CD14-positive monocyte (primary cell): ENCODE measurements around the gene CDK17. TPM values are rescaled to one million over a fixed set of nuclear protein-coding genes. Genes with fewer than 3 reads are reported as not detected.

Source experiments
- DNase-seq, 3 donors: peaks; one replicate each; pipeline ENCODE4 v3.0.0-alpha.2; 2011 to 2022
- H2AFZ ChIP-seq: 2 replicates; pipeline ENCODE4 v1.6.0; 2012; ENCODE audit warnings: mild to moderate bottlenecking, low read depth, low read length, inconsistent platforms; ENCODE audit not compliant: insufficient read depth, poor library complexity, severe bottlenecking
- H3K27ac ChIP-seq, 2 donors: 1 replicate in 1 of 2; 2 replicates in 1 of 2; pipeline ENCODE4 v1.5.1; 2012 to 2013; ENCODE audit warnings: low read length in 2 of 2, control low read depth in 1 of 2, inconsistent platforms in 1 of 2, low read depth in 1 of 2, mild to moderate bottlenecking in 1 of 2
- H3K27me3 ChIP-seq, 2 donors: one replicate each; pipeline versions ENCODE4 v1.6.0 to v1.6.1; 2011 to 2013; ENCODE audit warnings: low read length in 2 of 2; ENCODE audit not compliant: control insufficient read depth in 2 of 2, insufficient read depth in 2 of 2
- H3K36me3 ChIP-seq, 2 donors: replicated peaks in 1 of 2; 1 replicate in 1 of 2; 2 replicates in 1 of 2; pipeline versions ENCODE4 v1.5.1 to v1.6.1; 2012 to 2013; ENCODE audit warnings: low read length in 2 of 2, control low read depth in 1 of 2, inconsistent platforms in 1 of 2, mild to moderate bottlenecking in 1 of 2; ENCODE audit not compliant: insufficient read depth in 2 of 2, control insufficient read depth in 1 of 2
- H3K4me1 ChIP-seq, 2 donors: 1 replicate in 1 of 2; 2 replicates in 1 of 2; pipeline versions ENCODE4 v1.5.1 to v1.6.1; 2012 to 2013; ENCODE audit warnings: low read length in 2 of 2, control low read depth in 1 of 2, inconsistent platforms in 1 of 2, mild to moderate bottlenecking in 1 of 2, moderate library complexity in 1 of 2; ENCODE audit not compliant: insufficient read depth in 2 of 2, control insufficient read depth in 1 of 2
- H3K4me2 ChIP-seq: replicated peaks from 2 replicates; pipeline ENCODE3; 2012; ENCODE audit warnings: low read length, moderate library complexity, mild to moderate bottlenecking; ENCODE audit not compliant: poor library complexity, severe bottlenecking; ENCODE audit errors: extremely low read depth
- H3K4me3 ChIP-seq, 3 experiments: fragments of 200-600 bp in 1 of 3; sonication (generic) in 1 of 3; replicated peaks in 1 of 3; 1 replicate in 2 of 3; 2 replicates in 1 of 3; pipeline ENCODE4 v1.5.1; 2011 to 2013; ENCODE audit warnings: low read length in 3 of 3, mild to moderate bottlenecking in 3 of 3, control low read depth in 2 of 3, low read depth in 2 of 3, inconsistent platforms in 1 of 3, moderate library complexity in 1 of 3
- H3K79me2 ChIP-seq: 2 replicates; pipeline ENCODE4 v1.6.0; 2012; ENCODE audit warnings: mild to moderate bottlenecking, control low read depth, inconsistent platforms, low read length, moderate library complexity; ENCODE audit not compliant: insufficient read depth
- H3K9ac ChIP-seq: 2 replicates; pipeline ENCODE4 v1.6.0; 2017; ENCODE audit warnings: low read length, mild to moderate bottlenecking; ENCODE audit not compliant: insufficient read depth, poor library complexity, severe bottlenecking
- H3K9me3 ChIP-seq, 2 donors: replicated peaks in 1 of 2; 1 replicate in 1 of 2; 2 replicates in 1 of 2; pipeline versions ENCODE4 v1.5.1 to v1.6.1; 2012 to 2013; ENCODE audit warnings: low read length in 2 of 2, control low read depth in 1 of 2; ENCODE audit not compliant: control insufficient read depth in 1 of 2, insufficient read depth in 1 of 2
- H4K20me1 ChIP-seq: 2 replicates; pipeline ENCODE4 v1.6.0; 2012; ENCODE audit warnings: mild to moderate bottlenecking, low read length, control low read depth, moderate library complexity; ENCODE audit not compliant: insufficient read depth
- H3K27ac Mint-ChIP-seq, 7 donors: one replicate each; pipeline ENCODE4 v1.8.0; 2020; ENCODE audit warnings: mild to moderate bottlenecking in 7 of 7, mixed read lengths in 7 of 7, moderate library complexity in 6 of 7, inconsistent platforms in 2 of 7
- H3K27me3 Mint-ChIP-seq, 3 donors: one replicate each; pipeline ENCODE4 v1.8.0; 2021 to 2022; ENCODE audit warnings: low read depth in 3 of 3, mild to moderate bottlenecking in 3 of 3, mixed read lengths in 3 of 3, moderate library complexity in 3 of 3, inconsistent platforms in 1 of 3
- H3K36me3 Mint-ChIP-seq, 2 donors: one replicate each; pipeline ENCODE4 v1.8.0; 2020; ENCODE audit warnings: mixed read lengths in 2 of 2, inconsistent platforms in 1 of 2, mild to moderate bottlenecking in 1 of 2
- H3K4me1 Mint-ChIP-seq: one replicate; pipeline ENCODE4 v1.8.0; 2020; ENCODE audit warnings: mild to moderate bottlenecking, mixed read lengths
- H3K4me3 Mint-ChIP-seq, 2 donors: one replicate each; pipeline ENCODE4 v1.8.0; 2020; ENCODE audit warnings: mild to moderate bottlenecking in 2 of 2, mixed read lengths in 2 of 2, moderate library complexity in 1 of 2
- H3K9me3 Mint-ChIP-seq, 7 donors: one replicate each; pipeline ENCODE4 v1.8.0; 2020 to 2022; ENCODE audit warnings: mixed read lengths in 7 of 7, mild to moderate bottlenecking in 6 of 7, moderate library complexity in 6 of 7, inconsistent platforms in 2 of 7
- CTCF ChIP-seq: fragments of 200-600 bp; IDR thresholded peaks from one replicate; pipeline ENCODE4 v1.8.0; 2022; ENCODE audit warnings: antibody characterized with exemption, mild to moderate bottlenecking
- WGBS: methylation state at CpG from one replicate; pipeline ENCODE4 v1.1.5; 2013; ENCODE audit warnings: missing lambda C conversion rate; ENCODE audit not compliant: insufficient coverage; 5-methylcytosine and 5-hydroxymethylcytosine counted together
- intact Hi-C, 2 donors: fragments of 100-400 bp; cut with micrococcal nuclease; formaldehyde crosslinking; loops; one replicate each; pipeline versions ENCODE4 v1.15.0 to v1.15.1; 2023
- polyA plus RNA-seq, 3 donors: library from polyadenylated mRNA; depleted of rRNA in 1 of 3; unstranded in 2 of 3; stranded (reverse) in 1 of 3; fragments of 300-500 nt in 2 of 3; fragments of >200 nt in 1 of 3; fragmentation: Illumina TruSeq in 2 of 3; gene quantifications; 1 replicate in 2 of 3; 2 replicates in 1 of 3; pipeline ENCODE4 v1.2.3, GENCODE V29; 2012 to 2021

CDK17 gene
- polyA plus RNA-seq, 3 donors: 3.6 to 6.9 (median 6.4) TPM

- TF ChIP-seq CTCF: no peak
- H3K27me3 ChIP-seq: no peaks in the 10 kb centered on the region
- no peaks in the 10 kb centered on the region for H3K79me2 ChIP-seq
- no peaks in the 10 kb centered on the region for H3K36me3 ChIP-seq
- H3K4me1 ChIP-seq: peaks cover 16 to 26% of the 10 kb centered on the region in 2 donors
- no peaks in the 10 kb centered on the region for H3K9me3 ChIP-seq
- Mint-ChIP-seq H3K4me3 (peak overlapping the region; percentile 63 to 85), H3K9me3 (peaks cover 0 to 2% (median 0%) of the 10 kb centered on the region in 7 donors), H3K36me3 (no peaks in the 10 kb centered on the region), H3K27ac (peak overlapping the region in 5 of 7 donors; percentile 49 to 88 (median 78)), H3K4me1 (peaks cover 25% of the 10 kb centered on the region), H3K27me3 (peaks cover 0 to 2% (median 0%) of the 10 kb centered on the region in 3 donors)
- 51% methylated on average over 2 of the region's 6 CpGs for WGBS
- DNase-seq: no peak
- peak overlapping the region in 1 of 2 donors; percentile 63 for H3K27ac ChIP-seq
- peak overlapping the region in 2 of 3 experiments; percentile 19 to 37 for H3K4me3 ChIP-seq
- H2AFZ ChIP-seq: peak overlapping the region; percentile 69
- intact Hi-C loops: no loop called here
- peak overlapping the region; percentile 41 for H3K4me2 ChIP-seq
- no peaks in the 10 kb centered on the region for H4K20me1 ChIP-seq
- H3K9ac ChIP-seq: no peak overlapping the region
Measured at GRCh38 chr12:96421014-96421413, 20.8 kb upstream of the CDK17 start.

GRCh38 chr12:96420277-96420835 lies 20.1 kb upstream of the CDK17 start:
- Histone ChIP-seq H3K27ac (no peak overlapping the region), H3K79me2 (no peaks in the 10 kb centered on the region), H3K27me3 (no peaks in the 10 kb centered on the region), H3K36me3 (no peaks in the 10 kb centered on the region), H4K20me1 (no peaks in the 10 kb centered on the region), H3K4me1 (peaks cover 13 to 22% of the 10 kb centered on the region in 2 donors), H3K9me3 (no peaks in the 10 kb centered on the region), H3K9ac (no peak overlapping the region), H3K4me3 (no peak overlapping the region), H2AFZ (peak overlapping the region; percentile 69), H3K4me2 (no peak overlapping the region)
- DNase-seq: no peak
- intact Hi-C loops: no loop called here
- no peak for TF ChIP-seq CTCF
- WGBS: 69% methylated on average over 3 of the region's 7 CpGs
- peaks cover 0 to 2% (median 0%) of the 10 kb centered on the region in 7 donors for H3K9me3 Mint-ChIP-seq
- peaks cover 0 to 2% (median 0%) of the 10 kb centered on the region in 3 donors for H3K27me3 Mint-ChIP-seq
- H3K36me3 Mint-ChIP-seq: no peaks in the 10 kb centered on the region
- H3K4me1 Mint-ChIP-seq: peaks cover 19% of the 10 kb centered on the region
- H3K27ac Mint-ChIP-seq: peak overlapping the region in 1 of 7 donors; percentile 78
- H3K4me3 Mint-ChIP-seq: no peak overlapping the region
